Fibroblast of villous mesenchyme (primary cell): ENCODE measurements around the gene KIAA0753. TPM values are rescaled to one million over a fixed set of nuclear protein-coding genes. Genes with fewer than 3 reads are reported as not detected.

Source experiments
- DNase-seq: peaks from one replicate; pipeline ENCODE4 v3.0.0-alpha.2; 2010; ENCODE audit warnings: low read depth
- H3K4me3 ChIP-seq: 2 replicates; pipeline ENCODE4 v1.5.1; 2011; ENCODE audit warnings: low read depth, mild to moderate bottlenecking, low read length
- total RNA-seq: library from RNA; depleted of rRNA; stranded (reverse); fragments of >200 nt; gene quantifications from 2 replicates; pipeline ENCODE4 v1.2.3, GENCODE V29; 2012
- TF ChIP-seq, protein P1 (sequence below): IDR thresholded peaks from 2 replicates; pipeline ENCODE4 v1.5.1; 2012; ENCODE audit warnings: low read depth, mild to moderate bottlenecking, low read length; ENCODE audit not compliant: insufficient read depth

Gene KIAA0753
- total RNA-seq, 1 donor, result 23.3 TPM

DNA sequence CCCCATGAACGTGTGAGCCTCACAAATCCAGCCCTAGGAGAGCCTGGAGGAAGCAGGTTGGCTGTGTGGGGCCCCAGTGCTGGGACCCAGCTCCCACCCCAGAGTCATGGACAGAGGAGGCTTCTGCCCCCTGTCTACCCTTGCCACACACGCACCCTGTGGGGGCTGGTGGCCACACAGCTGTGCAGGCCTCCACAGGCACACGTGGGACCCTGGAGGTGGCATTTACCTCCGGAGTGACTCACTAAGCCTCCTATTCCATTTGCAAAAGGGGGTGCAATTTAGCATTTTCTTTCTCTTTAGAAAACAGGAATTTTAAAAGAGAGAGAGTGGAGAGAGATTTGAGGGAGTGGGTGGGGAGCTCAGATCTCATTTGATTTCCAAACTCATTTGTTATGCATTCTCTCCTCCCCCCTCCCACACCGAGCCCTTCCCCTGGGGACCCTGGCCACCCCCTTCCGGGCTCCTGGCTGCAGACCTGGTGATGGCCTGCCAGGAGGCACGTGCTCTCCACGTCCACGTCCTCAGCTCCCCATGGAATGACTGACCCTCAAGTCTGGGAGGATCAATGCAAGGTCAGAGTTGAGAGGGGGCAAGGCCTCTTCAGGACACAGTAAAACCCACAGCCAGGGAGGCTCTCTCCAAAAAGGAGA is 91.0 kb downstream of the KIAA0753 start:
- TF ChIP-seq, protein P1, sequence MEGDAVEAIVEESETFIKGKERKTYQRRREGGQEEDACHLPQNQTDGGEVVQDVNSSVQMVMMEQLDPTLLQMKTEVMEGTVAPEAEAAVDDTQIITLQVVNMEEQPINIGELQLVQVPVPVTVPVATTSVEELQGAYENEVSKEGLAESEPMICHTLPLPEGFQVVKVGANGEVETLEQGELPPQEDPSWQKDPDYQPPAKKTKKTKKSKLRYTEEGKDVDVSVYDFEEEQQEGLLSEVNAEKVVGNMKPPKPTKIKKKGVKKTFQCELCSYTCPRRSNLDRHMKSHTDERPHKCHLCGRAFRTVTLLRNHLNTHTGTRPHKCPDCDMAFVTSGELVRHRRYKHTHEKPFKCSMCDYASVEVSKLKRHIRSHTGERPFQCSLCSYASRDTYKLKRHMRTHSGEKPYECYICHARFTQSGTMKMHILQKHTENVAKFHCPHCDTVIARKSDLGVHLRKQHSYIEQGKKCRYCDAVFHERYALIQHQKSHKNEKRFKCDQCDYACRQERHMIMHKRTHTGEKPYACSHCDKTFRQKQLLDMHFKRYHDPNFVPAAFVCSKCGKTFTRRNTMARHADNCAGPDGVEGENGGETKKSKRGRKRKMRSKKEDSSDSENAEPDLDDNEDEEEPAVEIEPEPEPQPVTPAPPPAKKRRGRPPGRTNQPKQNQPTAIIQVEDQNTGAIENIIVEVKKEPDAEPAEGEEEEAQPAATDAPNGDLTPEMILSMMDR, result no peak
- DNase-seq, result no peak
- no peak overlapping the region for H3K4me3 ChIP-seq

GRCh38 chr17:6548578-6549330 is 91.8 kb downstream of the KIAA0753 start:
- TF ChIP-seq, protein P1, result no peak
- H3K4me3 ChIP-seq, result no peak overlapping the region
- no peak for DNase-seq

DNA sequence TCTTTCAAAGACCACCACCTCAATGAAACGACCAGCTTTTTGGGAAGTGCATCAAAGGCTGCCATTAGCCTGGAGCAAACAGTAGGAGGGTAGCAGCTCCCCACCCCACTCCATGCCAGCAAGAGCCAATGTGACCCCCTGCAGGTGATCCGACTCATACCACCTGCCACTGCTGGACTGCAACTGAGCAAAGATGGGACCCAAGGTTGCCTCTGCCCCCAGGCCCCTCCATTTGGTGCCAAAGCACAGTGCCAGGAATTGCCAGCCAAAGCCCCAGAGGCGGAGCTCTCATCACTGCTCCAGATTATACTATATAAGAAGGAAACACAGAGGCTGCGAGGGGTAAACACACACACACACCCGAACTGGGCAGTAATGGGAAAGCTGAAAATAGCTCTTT is 92.5 kb downstream of the KIAA0753 start:
- DNase-seq, result no peak
- TF ChIP-seq, protein P1, result no peak
- no peak overlapping the region for H3K4me3 ChIP-seq

DNA sequence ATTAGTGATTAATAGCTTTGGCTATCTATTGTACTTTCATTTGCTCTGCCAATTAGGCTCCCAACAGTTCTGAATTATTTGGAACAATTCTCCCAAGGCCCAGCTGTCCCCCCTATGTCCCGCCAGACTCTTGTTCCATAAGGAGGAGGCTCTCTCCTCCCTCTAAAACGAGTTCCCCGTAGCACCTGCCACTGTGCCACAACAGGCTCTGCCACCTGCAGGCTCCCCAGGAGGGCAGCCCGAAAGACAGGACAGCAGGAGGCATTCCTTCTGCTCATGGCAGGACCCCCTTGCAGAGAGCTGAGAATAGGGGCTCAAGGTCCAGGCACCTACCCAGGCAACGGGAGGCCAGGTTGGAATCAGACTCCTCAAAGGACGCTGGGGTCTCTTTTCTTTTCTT is 93.2 kb downstream of the KIAA0753 start:
- no peak overlapping the region for H3K4me3 ChIP-seq
- no peak for DNase-seq
- TF ChIP-seq, protein P1, result no peak

DNA sequence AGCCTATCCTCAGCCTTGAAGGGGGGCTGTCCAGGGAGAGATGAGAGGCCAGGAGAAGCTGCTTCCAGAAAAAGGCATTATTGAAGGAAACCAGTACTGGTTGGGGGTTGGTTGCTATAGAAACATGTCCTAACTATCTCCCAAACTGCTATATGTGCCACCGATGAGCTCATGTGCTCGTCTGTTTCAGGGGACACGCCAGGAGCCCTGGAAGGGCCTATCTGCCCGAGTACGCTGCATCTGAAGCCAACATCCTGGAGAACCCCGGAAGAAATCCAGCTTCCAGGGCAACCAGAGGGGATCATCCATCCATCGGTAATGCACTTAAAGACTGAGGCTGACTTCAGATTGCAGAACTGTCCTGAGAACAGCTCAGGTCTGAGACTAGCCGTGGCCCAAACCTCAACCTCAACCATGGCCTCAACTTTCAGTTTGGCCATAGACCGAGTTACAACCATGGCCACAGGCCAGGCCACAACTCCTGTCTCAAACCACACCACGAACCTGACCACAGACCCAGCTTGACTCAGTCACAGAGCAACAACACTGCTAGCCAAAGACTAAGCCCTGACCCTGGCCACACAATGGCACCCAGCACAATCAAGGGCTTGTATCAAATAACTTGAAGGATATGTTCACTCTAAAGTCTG is 94.3 kb downstream of the KIAA0753 start:
- no peak overlapping the region for H3K4me3 ChIP-seq
- no peak for DNase-seq
- TF ChIP-seq, protein P1, result no peak

DNA sequence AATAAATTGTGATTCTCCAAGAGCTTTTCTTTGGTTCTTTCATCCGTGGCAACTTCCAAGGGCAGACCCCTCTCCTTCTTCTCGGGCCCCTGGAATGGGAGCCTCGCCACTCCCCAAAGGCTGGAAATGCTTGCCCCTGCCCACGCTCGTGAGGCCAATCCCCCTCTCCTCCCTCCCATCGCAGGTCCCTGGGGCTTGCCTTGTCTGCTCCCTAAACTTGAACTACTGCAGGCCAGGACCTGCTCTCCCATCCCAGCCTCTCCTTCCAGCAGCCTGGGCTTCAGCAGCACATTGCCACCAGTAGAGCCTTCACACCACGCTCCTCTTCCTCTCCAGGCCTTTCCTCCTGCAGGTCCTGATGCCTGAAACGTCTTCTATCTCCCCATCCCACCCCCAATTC is 95.2 kb downstream of the KIAA0753 start:
- TF ChIP-seq, protein P1, result no peak
- DNase-seq, result no peak
- H3K4me3 ChIP-seq, result no peak overlapping the region
